ENCODE results near the gene ADA. TPM values are rescaled to one million over a fixed set of nuclear protein-coding genes. Genes with fewer than 3 reads are reported as not detected.

Gene ADA
- polyA plus RNA-seq, 1 donor (not counting 4 experiments of a cell fraction or from before 2014, with no cell fraction given): 21.4 TPM

DNA sequence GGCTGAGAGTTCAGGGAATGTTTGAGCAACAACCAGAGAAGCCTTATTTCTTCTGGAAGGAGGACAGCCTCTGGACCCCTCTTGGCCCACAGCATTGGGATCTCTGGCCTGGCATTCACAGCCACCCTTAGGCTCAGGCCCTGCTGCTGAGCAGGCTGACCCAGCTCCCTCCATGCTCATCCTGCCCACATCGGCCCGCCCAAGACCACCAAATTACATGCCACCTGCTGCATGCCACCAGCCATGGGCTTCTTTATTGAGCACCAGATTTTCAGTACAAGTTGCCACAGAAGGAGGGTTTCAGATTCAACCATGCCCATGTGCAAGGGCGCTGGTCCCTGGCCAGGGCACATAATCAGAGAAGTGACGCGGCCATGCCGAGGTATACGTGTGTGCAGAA lies 32.2 kb downstream of the ADA start:
- Histone ChIP-seq H3K79me2 (ENCODE audit: control insufficient read depth, insufficient read depth, low read length) (no peaks in the 10 kb centered on the region), H4K20me1 (ENCODE audit: control insufficient read depth, extremely low read depth, insufficient read depth, low read length) (no peaks in the 10 kb centered on the region), H3K9me1 (ENCODE audit: control insufficient read depth, extremely low read depth, insufficient read depth, low read length) (no peaks in the 10 kb centered on the region), H3K27ac (ENCODE audit: control insufficient read depth, insufficient read depth, low read length) (no peak overlapping the region), H3K4me3 (ENCODE audit: control insufficient read depth in 2 of 3, extremely low read depth in 1 of 3, insufficient read depth in 2 of 3, low read depth in 1 of 3, low read length in 3 of 3) (no peak overlapping the region), H3K9ac (ENCODE audit: control insufficient read depth, extremely low read depth, insufficient read depth, low read length) (no peak overlapping the region), H3K9me3 (ENCODE audit: control insufficient read depth, low read depth, low read length) (peaks cover 4% of the 10 kb centered on the region), H3K4me2 (ENCODE audit: control insufficient read depth, extremely low read depth, insufficient read depth, low read depth, low read length) (no peak overlapping the region), H3K27me3 (ENCODE audit: control insufficient read depth, extremely low read depth, insufficient read depth, low read length) (no peaks in the 10 kb centered on the region), H2AFZ (ENCODE audit: control insufficient read depth, low read length) (no peak overlapping the region), H3K4me1 (ENCODE audit: control insufficient read depth, extremely low read depth, insufficient read depth, low read length) (no peaks in the 10 kb centered on the region), H3K36me3 (ENCODE audit: control insufficient read depth in 2 of 2, extremely low read depth in 1 of 2, insufficient read depth in 2 of 2, low read length in 2 of 2) (peaks cover 24 to 27% of the 10 kb centered on the region in 2 experiments)
- no peak for TF ChIP-seq EZH2 (IDR thresholded peaks at IDR 0.05; ENCODE audit: low read length)
- TF ChIP-seq, protein P1, sequence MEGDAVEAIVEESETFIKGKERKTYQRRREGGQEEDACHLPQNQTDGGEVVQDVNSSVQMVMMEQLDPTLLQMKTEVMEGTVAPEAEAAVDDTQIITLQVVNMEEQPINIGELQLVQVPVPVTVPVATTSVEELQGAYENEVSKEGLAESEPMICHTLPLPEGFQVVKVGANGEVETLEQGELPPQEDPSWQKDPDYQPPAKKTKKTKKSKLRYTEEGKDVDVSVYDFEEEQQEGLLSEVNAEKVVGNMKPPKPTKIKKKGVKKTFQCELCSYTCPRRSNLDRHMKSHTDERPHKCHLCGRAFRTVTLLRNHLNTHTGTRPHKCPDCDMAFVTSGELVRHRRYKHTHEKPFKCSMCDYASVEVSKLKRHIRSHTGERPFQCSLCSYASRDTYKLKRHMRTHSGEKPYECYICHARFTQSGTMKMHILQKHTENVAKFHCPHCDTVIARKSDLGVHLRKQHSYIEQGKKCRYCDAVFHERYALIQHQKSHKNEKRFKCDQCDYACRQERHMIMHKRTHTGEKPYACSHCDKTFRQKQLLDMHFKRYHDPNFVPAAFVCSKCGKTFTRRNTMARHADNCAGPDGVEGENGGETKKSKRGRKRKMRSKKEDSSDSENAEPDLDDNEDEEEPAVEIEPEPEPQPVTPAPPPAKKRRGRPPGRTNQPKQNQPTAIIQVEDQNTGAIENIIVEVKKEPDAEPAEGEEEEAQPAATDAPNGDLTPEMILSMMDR (optimal IDR thresholded peaks at IDR 0.05 in 1 of 3, IDR thresholded peaks at IDR 0.05 in 1 of 3, conservative IDR thresholded peaks at IDR 0.05 in 1 of 3; ENCODE audit: extremely low read depth in 1 of 3, insufficient read depth in 2 of 3, low read length in 3 of 3): no peak
- FAIRE-seq: no peak
- DNase-seq (ENCODE audit: low read depth, low spot score): no peak
- dilution Hi-C loops (cut with MboI; ENCODE audit: extremely low pct_ligation_motif_present, low sequenced_read_pairs): no loop called here

- no peak for DNase-seq (ENCODE audit: low read depth, low spot score)
- no peak for TF ChIP-seq EZH2 (IDR thresholded peaks at IDR 0.05; ENCODE audit: low read length)
- TF ChIP-seq, protein P1 (optimal IDR thresholded peaks at IDR 0.05 in 1 of 3, IDR thresholded peaks at IDR 0.05 in 1 of 3, conservative IDR thresholded peaks at IDR 0.05 in 1 of 3; ENCODE audit: extremely low read depth in 1 of 3, insufficient read depth in 2 of 3, low read length in 3 of 3): no peak
- no peak for FAIRE-seq
- Histone ChIP-seq H3K4me3 (ENCODE audit: control insufficient read depth in 2 of 3, extremely low read depth in 1 of 3, insufficient read depth in 2 of 3, low read depth in 1 of 3, low read length in 3 of 3) (no peak overlapping the region), H3K79me2 (ENCODE audit: control insufficient read depth, insufficient read depth, low read length) (no peaks in the 10 kb centered on the region), H4K20me1 (ENCODE audit: control insufficient read depth, extremely low read depth, insufficient read depth, low read length) (no peaks in the 10 kb centered on the region), H3K4me1 (ENCODE audit: control insufficient read depth, extremely low read depth, insufficient read depth, low read length) (no peaks in the 10 kb centered on the region), H3K4me2 (ENCODE audit: control insufficient read depth, extremely low read depth, insufficient read depth, low read depth, low read length) (no peak overlapping the region), H3K36me3 (ENCODE audit: control insufficient read depth in 2 of 2, extremely low read depth in 1 of 2, insufficient read depth in 2 of 2, low read length in 2 of 2) (peaks cover 21 to 24% of the 10 kb centered on the region in 2 experiments), H3K27me3 (ENCODE audit: control insufficient read depth, extremely low read depth, insufficient read depth, low read length) (no peaks in the 10 kb centered on the region), H3K9me3 (ENCODE audit: control insufficient read depth, low read depth, low read length) (peaks cover 4% of the 10 kb centered on the region), H3K9ac (ENCODE audit: control insufficient read depth, extremely low read depth, insufficient read depth, low read length) (no peak overlapping the region), H3K27ac (ENCODE audit: control insufficient read depth, insufficient read depth, low read length) (no peak overlapping the region), H3K9me1 (ENCODE audit: control insufficient read depth, extremely low read depth, insufficient read depth, low read length) (no peaks in the 10 kb centered on the region), H2AFZ (ENCODE audit: control insufficient read depth, low read length) (no peak overlapping the region)
- dilution Hi-C loops (cut with MboI; ENCODE audit: extremely low pct_ligation_motif_present, low sequenced_read_pairs): no loop called here
These were observed 33.2 kb downstream of the ADA start for GRCh38 chr20:44618318-44618731.

Measured in keratinocyte (primary cell).